Measurements from ENCODE around the gene OR52E8. TPM values are rescaled to one million over a fixed set of nuclear protein-coding genes. Genes with fewer than 3 reads are reported as not detected.

The OR52E8 gene
- total RNA-seq, 1 donor from 2014 or later: not detected

- ATAC-seq (no peak), DNase-seq (no peak)
- Histone ChIP-seq H3K27ac (no peak overlapping the region), H3K27me3 (no peaks in the 10 kb centered on the region), H3K4me3 (no peak overlapping the region), H3K9me3 (no peaks in the 10 kb centered on the region), H3K36me3 (no peaks in the 10 kb centered on the region), H3K4me1 (no peaks in the 10 kb centered on the region)
- TF ChIP-seq CTCF (IDR thresholded peaks at IDR 0.05): no peak
- intact Hi-C loops (cut with DNase I): no loop called here
Measured at GRCh38 chr11:5881756-5882155, 24.3 kb upstream of the OR52E8 start.

GRCh38 chr11:5880329-5880728 is 22.8 kb upstream of the OR52E8 start, which contains the start of gene OR52E4:
Gene OR52E4 (plus strand): TSS chr11:5880629. CDS start chr11:5884293, 3,664 bp downstream.
- H3K36me3 ChIP-seq: no peaks in the 10 kb centered on the region
- H3K4me3 ChIP-seq: no peak within 1 kb of the TSS
- no peak within 1 kb of the TSS for H3K27ac ChIP-seq
- intact Hi-C loops (cut with DNase I): no loop called here
- ATAC-seq (no peak), DNase-seq (no peak)
- no peaks in the 10 kb centered on the region for H3K27me3 ChIP-seq
- no peaks in the 10 kb centered on the region for H3K9me3 ChIP-seq
- no peaks in the 10 kb centered on the region for H3K4me1 ChIP-seq
- TF ChIP-seq CTCF (IDR thresholded peaks at IDR 0.05): no peak

- Histone ChIP-seq H3K4me3 (no peak overlapping the region), H3K27me3 (no peaks in the 10 kb centered on the region), H3K36me3 (no peaks in the 10 kb centered on the region), H3K9me3 (no peaks in the 10 kb centered on the region), H3K27ac (no peak overlapping the region), H3K4me1 (no peaks in the 10 kb centered on the region)
- no peak for DNase-seq
- intact Hi-C loops (cut with DNase I): no loop called here
- ATAC-seq: no peak
- TF ChIP-seq CTCF (IDR thresholded peaks at IDR 0.05): no peak
Measured at GRCh38 chr11:5878564-5878963, 21.1 kb upstream of the OR52E8 start.

GRCh38 chr11:5865826-5866225 is 8.3 kb upstream of the OR52E8 start:
- Histone ChIP-seq H3K4me1 (no peaks in the 10 kb centered on the region), H3K9me3 (no peaks in the 10 kb centered on the region), H3K27me3 (no peaks in the 10 kb centered on the region), H3K4me3 (no peak overlapping the region), H3K27ac (no peak overlapping the region), H3K36me3 (no peaks in the 10 kb centered on the region)
- TF ChIP-seq CTCF (IDR thresholded peaks at IDR 0.05): no peak
- intact Hi-C loops (cut with DNase I): no loop called here
- no peak for DNase-seq
- ATAC-seq: no peak

- TF ChIP-seq CTCF (IDR thresholded peaks at IDR 0.05): no peak
- ATAC-seq: no peak
- no peaks in the 10 kb centered on the region for H3K9me3 ChIP-seq
- no peaks in the 10 kb centered on the region for H3K36me3 ChIP-seq
- DNase-seq: no peak
- H3K27ac ChIP-seq: no peak overlapping the region
- intact Hi-C loops (cut with DNase I): no loop called here
- H3K4me1 ChIP-seq: no peaks in the 10 kb centered on the region
- H3K4me3 ChIP-seq: no peak overlapping the region
- H3K27me3 ChIP-seq: no peaks in the 10 kb centered on the region
Measured at GRCh38 chr11:5851002-5851401, 6.5 kb downstream of the OR52E8 start.

GRCh38 chr11:5847711-5848110 is 9.8 kb downstream of the OR52E8 start:
- ATAC-seq: no peak
- no peaks in the 10 kb centered on the region for H3K4me1 ChIP-seq
- DNase-seq: no peak
- no peaks in the 10 kb centered on the region for H3K9me3 ChIP-seq
- intact Hi-C loops (cut with DNase I): no loop called here
- no peak overlapping the region for H3K27ac ChIP-seq
- no peak for TF ChIP-seq CTCF (IDR thresholded peaks at IDR 0.05)
- no peaks in the 10 kb centered on the region for H3K27me3 ChIP-seq
- H3K36me3 ChIP-seq: no peaks in the 10 kb centered on the region
- H3K4me3 ChIP-seq: no peak overlapping the region
